NCI-H1048 (cell line): ENCODE measurements around the gene EFCC1.

Source experiments
- DNase-seq: peaks from one replicate; lab custom pipeline; 2025; lab: John Stamatoyannopoulos, UW

EFCC1 gene

DNA sequence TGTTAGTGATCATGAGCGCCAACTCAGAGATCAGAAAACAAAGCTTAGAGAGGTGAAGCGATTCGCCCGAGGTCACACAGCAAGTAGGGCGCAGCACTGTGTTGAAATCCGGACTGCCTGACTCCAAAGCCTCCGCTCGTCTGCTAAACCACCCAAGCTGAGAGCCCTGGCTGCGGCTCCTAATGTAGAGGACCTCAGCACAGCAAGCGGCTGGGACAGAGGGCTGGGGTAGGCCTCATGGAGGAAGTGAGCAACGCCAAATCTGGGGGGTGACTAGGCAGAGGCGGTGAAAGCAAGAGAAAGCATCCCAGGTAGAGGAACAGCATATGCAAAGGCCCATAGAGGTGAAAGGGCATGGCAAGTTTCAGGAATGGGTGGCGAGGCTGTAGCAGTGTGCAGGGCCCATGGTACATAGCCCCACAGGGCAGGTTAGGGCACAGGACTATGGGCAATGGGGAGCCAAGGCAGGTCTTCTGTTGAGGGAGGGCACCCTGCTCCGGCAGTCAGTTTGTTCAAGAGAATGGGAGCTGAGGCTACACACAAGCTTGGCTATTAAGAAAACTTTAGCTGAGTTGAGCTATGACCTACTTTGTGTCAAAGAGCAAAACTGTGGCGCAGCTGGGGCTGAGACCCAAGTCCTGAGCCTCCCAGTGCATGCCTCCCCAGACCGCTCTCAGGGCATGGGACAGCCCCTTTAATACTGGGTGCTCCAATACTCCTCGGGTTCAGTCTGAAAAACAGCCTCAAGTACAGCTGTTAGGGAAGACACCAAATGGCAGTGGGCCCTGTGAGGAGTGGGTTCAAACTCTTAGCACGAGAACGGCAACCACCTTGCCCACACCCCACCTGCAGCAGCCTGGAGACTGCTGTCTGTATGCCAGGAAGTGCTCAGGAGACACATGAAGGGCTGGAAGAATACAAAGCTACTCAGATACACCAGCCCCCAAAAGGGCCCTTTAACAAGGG is 6.2 kb upstream of the EFCC1 start:
- no peak for DNase-seq

DNA sequence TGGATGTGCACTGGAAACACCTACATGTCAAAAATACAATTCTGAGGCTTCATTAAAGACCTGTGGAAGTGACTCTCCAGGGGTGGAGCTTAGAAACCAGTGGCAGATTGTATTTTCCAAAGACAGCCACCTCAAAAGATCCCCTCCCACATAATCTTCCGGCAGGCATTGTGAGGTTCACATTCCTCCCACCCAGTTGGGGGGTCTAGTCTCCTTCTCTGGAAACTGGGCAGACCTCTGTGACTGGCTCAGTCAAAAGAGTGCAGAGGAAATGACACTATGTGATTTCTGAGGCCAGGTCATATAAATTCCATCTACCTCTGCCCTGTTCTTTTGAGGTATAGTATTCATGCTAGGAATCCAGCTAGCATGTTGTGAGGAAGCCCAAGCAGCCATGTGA is 5.4 kb upstream of the EFCC1 start:
- no peak for DNase-seq

DNA sequence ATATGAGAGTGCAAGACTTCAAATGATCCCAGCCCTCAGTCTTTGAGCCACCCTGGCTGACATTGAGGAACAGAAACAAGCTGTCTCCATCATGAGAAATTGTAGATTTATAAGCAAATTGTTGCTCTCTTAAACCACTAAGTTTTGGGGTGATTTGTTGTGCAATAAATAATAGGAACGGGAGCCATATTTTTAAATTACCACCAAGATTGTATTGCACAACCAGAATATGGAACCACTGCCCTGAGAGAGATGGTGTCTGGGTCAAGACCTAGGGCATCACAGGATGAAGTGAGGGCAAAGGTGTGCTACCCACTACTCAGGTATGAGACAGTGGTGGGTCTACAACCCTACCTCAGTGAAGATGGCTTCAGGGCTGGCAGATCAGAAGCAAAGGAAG is 4.9 kb upstream of the EFCC1 start:
- DNase-seq = no peak

- no peak for DNase-seq
Observed at GRCh38 chr3:128996726-128997125, 4.4 kb upstream of the EFCC1 start.

- no peak for DNase-seq
Observed at GRCh38 chr3:128997486-128998133, 3.5 kb upstream of the EFCC1 start.

DNA sequence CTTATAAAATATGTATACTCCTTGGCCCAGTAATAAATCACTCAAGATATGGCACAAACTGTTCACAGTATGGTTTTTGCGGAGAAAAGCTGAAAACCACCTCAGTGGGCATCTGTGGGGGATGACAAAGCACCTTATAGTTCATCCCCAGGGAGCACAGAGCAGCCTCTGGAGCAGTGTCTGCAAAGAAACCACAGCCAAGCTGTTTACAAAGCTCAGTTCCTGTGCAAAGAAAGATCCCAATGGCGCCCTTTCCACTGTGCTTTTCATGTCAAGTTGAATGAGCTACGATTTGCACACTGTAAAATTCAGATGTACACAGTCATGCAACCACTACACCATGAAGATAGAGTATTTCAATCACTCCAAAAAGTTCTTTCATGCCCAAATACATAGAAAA is 2.5 kb upstream of the EFCC1 start:
- no peak for DNase-seq

GRCh38 chr3:128999102-128999501 is 2.0 kb upstream of the EFCC1 start:
- no peak for DNase-seq

- no peak for DNase-seq
Observed at GRCh38 chr3:129000742-129001100, 383 bp upstream of the EFCC1 start.

DNA sequence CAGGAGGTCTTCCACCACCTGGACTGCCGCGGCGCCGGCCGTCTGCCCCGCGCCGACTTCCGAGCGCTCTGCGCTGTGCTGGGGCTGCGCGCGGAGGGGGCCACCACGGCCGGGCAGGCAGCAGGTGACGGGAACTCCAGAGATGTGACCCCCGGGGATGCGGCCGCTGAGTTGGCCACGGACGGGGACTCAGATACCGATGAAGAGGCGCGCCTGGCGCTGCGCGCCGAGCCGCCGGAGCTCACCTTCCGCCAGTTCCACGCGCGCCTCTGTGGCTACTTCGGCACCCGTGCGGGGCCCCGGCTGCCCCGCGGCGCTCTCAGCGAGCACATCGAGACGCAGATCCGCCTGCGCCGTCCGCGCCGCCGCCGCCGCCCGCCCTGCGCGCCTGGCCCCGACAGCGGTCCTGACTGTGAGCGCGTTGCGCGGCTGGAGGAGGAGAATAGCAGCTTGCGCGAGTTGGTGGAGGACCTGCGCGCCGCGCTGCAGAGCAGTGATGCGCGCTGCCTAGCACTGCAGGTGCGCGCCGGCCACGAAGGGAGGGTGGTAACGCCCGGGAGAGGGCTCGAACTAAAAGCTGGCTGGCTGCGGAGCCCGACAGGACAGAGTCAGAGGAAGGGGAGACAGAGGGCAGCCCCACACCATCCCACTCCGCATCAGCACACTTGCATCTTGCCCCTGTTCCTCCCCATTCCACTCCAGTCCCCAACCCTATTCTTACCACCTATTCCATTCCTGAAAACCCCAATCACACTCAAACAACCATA is 885 bp downstream of the EFCC1 start:
- no peak for DNase-seq

GRCh38 chr3:129002573-129003569 is 1.8 kb downstream of the EFCC1 start:
- DNase-seq = no peak

- no peak for DNase-seq
Observed at GRCh38 chr3:129003578-129004112, 2.5 kb downstream of the EFCC1 start.

DNA sequence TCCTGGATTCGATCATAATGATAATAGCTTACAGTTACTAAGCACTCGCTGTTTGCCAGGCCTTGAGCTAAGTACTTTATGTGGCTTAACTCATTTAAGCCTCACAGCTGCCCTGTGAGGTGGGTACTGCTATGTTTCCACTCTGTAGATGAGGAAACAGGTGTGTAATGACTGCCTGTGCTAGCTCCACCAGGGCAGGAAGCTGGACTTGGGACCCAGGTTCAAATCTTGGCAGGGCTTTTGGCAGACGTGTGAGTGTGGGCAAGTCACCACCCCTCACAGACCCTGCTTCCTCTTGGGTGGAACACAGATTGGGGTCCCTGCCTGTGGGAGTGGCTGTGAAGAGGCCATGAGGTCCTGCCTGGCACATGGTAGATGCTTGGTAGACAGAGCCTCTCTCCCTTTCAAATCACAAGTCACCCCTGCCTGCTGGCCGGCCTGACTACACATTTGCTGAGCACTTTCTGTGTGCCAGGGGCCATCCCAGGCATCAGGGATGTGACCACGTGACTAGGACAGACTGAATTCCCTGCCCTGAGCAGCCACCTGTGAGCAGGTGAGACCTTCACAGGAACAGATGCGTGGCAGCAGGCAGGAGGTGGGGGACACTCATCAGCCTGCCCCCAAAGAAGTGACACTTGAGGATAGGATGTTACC is 3.7 kb downstream of the EFCC1 start:
- no peak for DNase-seq

DNA sequence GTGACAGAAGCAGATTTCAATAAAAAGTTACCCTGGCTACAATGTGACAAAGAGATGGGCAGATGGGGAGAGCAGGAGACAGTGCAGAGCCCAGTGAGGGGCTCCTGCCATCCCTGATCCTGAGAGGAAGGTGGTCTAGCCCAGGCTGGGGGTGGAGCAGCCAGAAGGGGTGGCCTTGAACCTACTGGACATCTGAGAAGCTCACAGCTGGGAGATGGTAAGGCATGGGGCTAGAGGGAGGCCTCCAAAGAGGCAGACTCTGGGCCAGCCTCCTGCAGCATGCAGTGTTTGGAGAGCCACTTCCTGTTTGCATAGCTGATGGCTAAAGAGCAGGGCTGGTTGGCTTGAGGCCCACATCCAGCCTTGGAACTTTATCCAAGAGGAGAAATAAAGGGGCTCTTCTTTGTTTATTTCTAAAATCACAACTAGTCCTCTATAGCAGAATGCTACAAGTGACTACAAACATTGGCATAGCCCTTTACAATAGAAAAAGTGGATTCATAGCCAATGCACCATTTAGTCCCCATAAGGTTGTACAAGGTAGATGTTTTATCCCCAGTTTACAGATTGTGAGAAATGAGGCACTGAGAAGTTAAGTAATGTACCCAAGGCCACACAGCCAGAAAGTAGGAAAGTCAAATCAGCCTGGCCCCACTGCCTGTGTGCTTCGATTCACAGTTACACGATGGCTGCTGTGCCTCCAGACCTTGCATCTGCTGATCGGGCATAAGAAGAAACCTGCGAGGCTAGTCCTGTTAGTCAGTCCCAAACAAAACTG is 4.6 kb downstream of the EFCC1 start:
- no peak for DNase-seq

GRCh38 chr3:129006864-129007263 is 5.8 kb downstream of the EFCC1 start:
- no peak for DNase-seq

GRCh38 chr3:129007792-129008191 is 6.7 kb downstream of the EFCC1 start:
- DNase-seq = no peak

GRCh38 chr3:129009266-129009665 is 8.2 kb downstream of the EFCC1 start:
- no peak for DNase-seq

- no peak for DNase-seq
Observed at GRCh38 chr3:129010310-129010956, 9.3 kb downstream of the EFCC1 start.

DNA sequence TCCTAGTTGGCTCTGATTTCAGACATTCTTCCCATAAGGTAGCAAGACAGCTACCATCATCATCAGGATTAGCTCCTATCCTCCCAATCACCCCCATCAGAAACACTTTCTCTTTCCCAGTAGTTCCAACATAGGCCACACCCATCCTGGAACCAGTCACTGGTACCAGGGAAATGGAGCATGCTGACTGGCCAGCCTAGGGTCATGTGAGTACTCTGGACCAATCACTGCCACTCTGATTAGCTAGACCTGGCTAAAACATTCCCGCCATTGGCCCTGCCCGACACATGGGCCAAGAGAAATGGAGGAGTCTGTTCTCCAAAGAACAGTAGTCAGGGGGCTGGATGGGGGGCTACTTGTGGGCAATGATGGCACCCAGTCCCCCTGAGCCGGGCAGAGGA is 12.4 kb downstream of the EFCC1 start:
- DNase-seq = no peak

- DNase-seq = no peak
Observed at GRCh38 chr3:129014148-129014547, 13.0 kb downstream of the EFCC1 start.
